Lower leg skin (tissue), 4 donors: ENCODE results near the gene DTNBP1. TPM values are rescaled to one million over a fixed set of nuclear protein-coding genes. Genes with fewer than 3 reads are reported as not detected.
A peak's percentile ranks its signal among the peaks of the same experiment; 100 is the strongest.

ENCODE experiments used
- DNase-seq, 2 donors: peaks; one replicate each; pipeline ENCODE4 v3.0.0-alpha.2; 2019; ENCODE audit warnings: low spot score in 2 of 2
- H3K4me3 ChIP-seq: fragments of 200-600 bp; sonication (generic); 2 replicates; pipeline ENCODE4 v1.5.1; 2017; ENCODE audit warnings: mild to moderate bottlenecking, low read depth; ENCODE audit not compliant: poor library complexity, severe bottlenecking
- CTCF ChIP-seq, 3 donors: fragments of 450-650 bp; IDR thresholded peaks; one replicate each; pipeline ENCODE4 v1.5.1; 2016; ENCODE audit warnings: antibody characterized with exemption in 3 of 3, mild to moderate bottlenecking in 3 of 3, moderate library complexity in 2 of 3
- POLR2A ChIP-seq, 2 donors: fragments of 450-650 bp; IDR thresholded peaks; one replicate each; pipeline ENCODE4 v1.6.1; 2016 to 2017; ENCODE audit warnings: antibody characterized with exemption in 2 of 2, mild to moderate bottlenecking in 1 of 2, moderate library complexity in 1 of 2
- WGBS, 2 donors: methylation state at CpG; one replicate each; pipeline ENCODE4 v1.1.5; 2018; 5-methylcytosine and 5-hydroxymethylcytosine counted together
- intact Hi-C: fragments of 100-400 bp; cut with DNase I; formaldehyde crosslinking; loops from one replicate; pipeline ENCODE4 v1.15.0; 2023; ENCODE audit warnings: low total_unique reads
- total RNA-seq, 4 donors: library from RNA; depleted of rRNA; stranded (reverse); fragments of >200 nt; gene quantifications; one replicate each; pipeline ENCODE4 v1.1.0, GENCODE V29; 2016

The DTNBP1 gene
- total RNA-seq, 4 donors from 2014 or later = 9.4 to 13.2 (median 11.6) TPM

GRCh38 chr6:15522026-15522425 is 140.8 kb downstream of the DTNBP1 start:
- peak in 1 of 2 donors; percentile 70 for DNase-seq
- no peak overlapping the region for H3K4me3 ChIP-seq
- intact Hi-C loops = no loop called here
- no peak for TF ChIP-seq POLR2A (IDR thresholded peaks at IDR 0.05)
- 83% methylated on average over 9 of the region's 9 CpGs for WGBS, 2 donors

DNA sequence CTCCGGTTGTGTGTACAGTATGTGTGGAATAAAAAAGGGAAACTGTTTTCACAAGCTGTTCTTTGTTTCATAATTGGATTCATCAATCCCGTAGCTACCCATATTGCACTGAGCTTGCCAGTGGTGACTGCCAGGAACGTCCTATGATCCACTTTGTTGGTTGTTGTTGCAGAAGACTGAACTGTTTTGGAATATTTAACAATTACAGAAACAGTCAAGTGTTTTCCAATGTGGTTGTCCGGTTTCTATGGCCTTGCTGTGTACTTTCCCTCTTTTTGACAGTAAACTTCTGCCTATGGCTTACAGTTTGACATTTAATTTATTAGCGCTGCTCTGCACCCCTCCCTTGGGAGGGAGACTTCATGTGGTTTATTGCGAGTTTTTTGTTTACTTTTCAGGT is 141.2 kb downstream of the DTNBP1 start:
- TF ChIP-seq CTCF (IDR thresholded peaks at IDR 0.05) = no peak
- peak; percentile 71 to 90 for DNase-seq
- 51 to 52% methylated on average over 6 of the region's 6 CpGs for WGBS, 2 donors
- intact Hi-C loops = no loop called here
- no peak overlapping the region for H3K4me3 ChIP-seq

GRCh38 chr6:15520626-15521203 is 142.1 kb downstream of the DTNBP1 start:
- DNase-seq = peak in 1 of 2 donors; percentile 48
- WGBS, 2 donors = 96 to 97% methylated on average over 20 of the region's 20 CpGs
- TF ChIP-seq CTCF (IDR thresholded peaks at IDR 0.05) (no peak), POLR2A (IDR thresholded peaks at IDR 0.05) (no peak)
- intact Hi-C loops = no loop called here
- H3K4me3 ChIP-seq = no peak overlapping the region

GRCh38 chr6:15519681-15520080 is 143.1 kb downstream of the DTNBP1 start:
- TF ChIP-seq POLR2A (IDR thresholded peaks at IDR 0.05) = no peak
- TF ChIP-seq CTCF (IDR thresholded peaks at IDR 0.05) = no peak

DNA sequence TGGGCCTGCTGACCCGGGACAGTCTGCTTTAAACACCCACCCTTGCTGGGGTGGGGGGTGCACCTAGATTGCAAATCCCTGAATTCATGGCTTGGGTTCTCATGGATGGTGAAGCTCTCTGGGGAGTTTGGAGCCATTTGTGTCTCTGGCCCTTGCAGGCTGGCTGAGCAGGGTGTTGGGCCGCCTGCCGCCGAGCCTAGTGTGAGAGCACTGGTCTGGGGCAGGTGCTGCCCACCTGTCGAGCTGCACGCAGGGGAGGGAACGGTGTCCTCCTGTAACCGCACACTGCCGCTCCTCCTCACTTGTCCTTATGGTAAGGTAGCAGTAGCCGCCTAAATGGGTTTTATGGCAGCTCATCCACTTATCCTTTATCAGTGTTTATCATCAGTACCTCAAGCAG is 143.9 kb downstream of the DTNBP1 start:
- WGBS, 2 donors = 90 to 96% methylated on average over 10 of the region's 10 CpGs
- TF ChIP-seq CTCF (IDR thresholded peaks at IDR 0.05) = no peak
- TF ChIP-seq POLR2A (IDR thresholded peaks at IDR 0.05) = no peak
- no peak for DNase-seq
- H3K4me3 ChIP-seq = no peak overlapping the region
- intact Hi-C loops = no loop called here

More at GRCh38 chr6:15519681-15520080, 143.1 kb downstream of the DTNBP1 start:
- intact Hi-C loops = no loop called here
- DNase-seq = no peak
- no peak overlapping the region for H3K4me3 ChIP-seq
- 81 to 83% methylated on average over 6 of the region's 6 CpGs for WGBS, 2 donors

GRCh38 chr6:15518057-15518456 is 144.8 kb downstream of the DTNBP1 start:
- H3K4me3 ChIP-seq = no peak overlapping the region
- intact Hi-C loops = no loop called here
- DNase-seq = no peak
- no peak for TF ChIP-seq CTCF (IDR thresholded peaks at IDR 0.05)
- no peak for TF ChIP-seq POLR2A (IDR thresholded peaks at IDR 0.05)
- 96 to 99% methylated on average over 9 of the region's 9 CpGs for WGBS, 2 donors
